Esophagus (tissue), 2 donors: ENCODE measurements around the gene RABGGTA. TPM values are rescaled to one million over a fixed set of nuclear protein-coding genes. Genes with fewer than 3 reads are reported as not detected.

Source experiments
- H3K27ac ChIP-seq, 2 donors: one replicate each; pipeline ENCODE4 v1.5.1; 2013; ENCODE audit warnings: low read depth in 2 of 2, mild to moderate bottlenecking in 2 of 2, inconsistent platforms in 1 of 2, low read length in 1 of 2, moderate library complexity in 1 of 2
- H3K27me3 ChIP-seq, 2 donors: one replicate each; pipeline ENCODE4 v1.6.1; 2013; ENCODE audit warnings: low read length in 2 of 2, control low read depth in 1 of 2, mild to moderate bottlenecking in 1 of 2; ENCODE audit not compliant: insufficient read depth in 2 of 2, control insufficient read depth in 1 of 2
- H3K36me3 ChIP-seq, 2 donors: one replicate each; pipeline ENCODE4 v1.6.1; 2013; ENCODE audit warnings: low read length in 1 of 2; ENCODE audit not compliant: control insufficient read depth in 2 of 2, insufficient read depth in 2 of 2
- H3K4me1 ChIP-seq, 2 donors: one replicate each; pipeline ENCODE4 v1.6.1; 2013; ENCODE audit warnings: low read length in 1 of 2; ENCODE audit not compliant: control insufficient read depth in 2 of 2, insufficient read depth in 2 of 2
- H3K4me3 ChIP-seq, 2 donors: one replicate each; pipeline ENCODE4 v1.5.1; 2013; ENCODE audit warnings: low read length in 2 of 2, mild to moderate bottlenecking in 2 of 2, low read depth in 1 of 2, moderate library complexity in 1 of 2
- H3K9me3 ChIP-seq, 2 donors: one replicate each; pipeline ENCODE4 v1.6.1; 2013; ENCODE audit warnings: mild to moderate bottlenecking in 2 of 2, low read depth in 1 of 2, low read length in 1 of 2, moderate library complexity in 1 of 2; ENCODE audit not compliant: control insufficient read depth in 2 of 2, insufficient read depth in 1 of 2
- WGBS, 2 donors: extraction: QIAGEN DNeasy Blood & Tissue Kit; methylation state at CpG; one replicate each; pipeline ENCODE4 v1.1.7; 2013; 5-methylcytosine and 5-hydroxymethylcytosine counted together
- polyA plus RNA-seq, 2 donors: library from polyadenylated mRNA; stranded (reverse); fragments of 200-250 nt; gene quantifications; one replicate each; pipeline ENCODE4 v1.2.3, GENCODE V29; 2013
- donor health status: healthy with polysubstance abuse.
- donor health status: Bipolar disorder and iron deficiency.

Gene RABGGTA
- polyA plus RNA-seq, 2 donors, result 117 to 135 TPM

DNA sequence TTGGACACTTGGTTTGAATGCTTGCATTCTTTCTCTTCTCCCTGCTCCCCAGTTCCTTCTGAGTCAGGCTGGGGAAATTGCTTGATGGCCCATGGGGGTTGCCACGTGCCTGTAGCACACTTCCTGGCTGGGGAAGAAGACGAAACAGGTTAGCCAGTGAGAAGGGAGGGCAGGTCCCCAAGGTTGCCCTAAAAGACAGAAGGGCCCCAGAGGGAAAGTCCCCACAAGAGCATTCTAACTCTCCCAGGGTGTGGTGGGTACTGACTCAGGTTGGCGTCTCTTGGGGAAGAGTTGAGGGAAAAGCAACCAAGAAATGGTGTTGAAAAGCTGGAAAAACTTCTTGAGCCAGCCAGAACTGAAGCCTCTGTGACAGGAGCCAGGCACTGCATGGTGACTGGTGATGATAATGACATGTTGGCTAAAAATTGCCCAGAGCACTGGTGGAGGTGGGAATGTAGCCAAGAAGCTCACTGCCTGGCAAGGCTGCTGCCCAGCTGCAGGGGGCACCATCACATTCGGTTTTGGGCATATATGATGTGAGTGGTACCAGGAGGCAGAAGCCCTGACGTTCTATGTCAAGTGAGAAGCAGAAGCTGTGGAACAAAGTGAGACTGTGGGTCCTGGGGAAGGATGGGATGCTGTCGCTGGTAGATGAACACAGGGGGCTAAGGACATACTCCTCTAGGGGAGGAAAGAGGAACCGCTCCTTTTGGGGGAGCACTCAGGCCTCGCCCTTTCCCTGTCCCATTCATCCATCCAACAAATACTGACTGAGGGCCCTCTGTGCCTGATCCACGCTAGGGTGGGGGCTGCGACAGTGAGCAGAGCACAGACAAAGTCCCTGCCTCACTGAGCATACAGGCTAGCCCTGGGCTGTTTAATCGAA, 8.1 kb upstream of the RABGGTA start:
- Histone ChIP-seq H3K4me3 (no peak overlapping the region), H3K4me1 (peaks cover 4 to 21% of the 10 kb centered on the region in 2 donors), H3K27ac (peak overlapping the region; percentile 92 to 93), H3K36me3 (no peaks in the 10 kb centered on the region), H3K9me3 (no peaks in the 10 kb centered on the region), H3K27me3 (no peaks in the 10 kb centered on the region)
- 60 to 66% methylated on average over 11 of the region's 11 CpGs for WGBS, 2 donors

GRCh38 chr14:24278424-24278823, 7.0 kb upstream of the RABGGTA start:
- Histone ChIP-seq H3K27ac (peak overlapping the region; percentile 58 to 84), H3K4me1 (peaks cover 4 to 17% of the 10 kb centered on the region in 2 donors)
- 94 to 96% methylated on average over 5 of the region's 5 CpGs for WGBS, 2 donors

GRCh38 chr14:24277606-24278321, 6.4 kb upstream of the RABGGTA start:
- peaks cover 4 to 17% of the 10 kb centered on the region in 2 donors for H3K4me1 ChIP-seq

More at GRCh38 chr14:24278424-24278823, 7.0 kb upstream of the RABGGTA start:
- no peak overlapping the region for H3K4me3 ChIP-seq
- no peaks in the 10 kb centered on the region for H3K27me3 ChIP-seq
- H3K9me3 ChIP-seq, result no peaks in the 10 kb centered on the region
- H3K36me3 ChIP-seq, result no peaks in the 10 kb centered on the region

GRCh38 chr14:24277071-24277470, 5.7 kb upstream of the RABGGTA start:
- H3K36me3 ChIP-seq, result no peaks in the 10 kb centered on the region
- peaks cover 4 to 17% of the 10 kb centered on the region in 2 donors for H3K4me1 ChIP-seq
- WGBS, 2 donors, result 90 to 94% methylated on average over 6 of the region's 6 CpGs
- no peak overlapping the region for H3K4me3 ChIP-seq
- no peaks in the 10 kb centered on the region for H3K9me3 ChIP-seq
- no peak overlapping the region for H3K27ac ChIP-seq
- no peaks in the 10 kb centered on the region for H3K27me3 ChIP-seq

More at GRCh38 chr14:24277606-24278321, 6.4 kb upstream of the RABGGTA start:
- 78 to 85% methylated on average over 11 of the region's 11 CpGs for WGBS, 2 donors
- H3K36me3 ChIP-seq, result no peaks in the 10 kb centered on the region
- H3K27ac ChIP-seq, result peak overlapping the region; percentile 27 to 84
- no peaks in the 10 kb centered on the region for H3K27me3 ChIP-seq
- no peaks in the 10 kb centered on the region for H3K9me3 ChIP-seq
- no peak overlapping the region for H3K4me3 ChIP-seq

DNA sequence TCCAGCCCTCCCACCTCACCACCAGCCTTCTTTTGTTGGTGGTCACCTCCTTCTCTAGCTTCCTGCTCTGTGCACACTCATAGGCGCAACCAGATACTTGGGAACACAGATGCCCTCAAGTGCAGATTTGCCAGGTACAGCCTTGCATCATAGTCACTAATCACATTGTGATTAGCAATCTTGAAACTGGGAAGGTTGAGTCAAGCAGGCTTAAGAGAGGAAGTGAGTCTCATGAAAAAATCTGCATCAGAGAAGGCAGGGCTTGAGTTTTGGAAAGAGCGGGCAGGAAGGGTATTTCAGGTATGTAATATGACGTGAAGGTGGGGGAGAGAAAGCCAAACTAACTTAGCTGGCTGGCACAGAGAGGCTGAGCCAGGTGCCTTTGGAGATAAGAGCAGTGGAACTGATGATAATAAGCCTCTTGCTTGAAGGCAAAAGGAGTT, 2.7 kb upstream of the RABGGTA start:
- H3K36me3 ChIP-seq, result peaks cover 0 to 5% of the 10 kb centered on the region in 2 donors
- peaks cover 0 to 12% of the 10 kb centered on the region in 2 donors for H3K4me1 ChIP-seq
- H3K9me3 ChIP-seq, result no peaks in the 10 kb centered on the region
- H3K27me3 ChIP-seq, result no peaks in the 10 kb centered on the region
- WGBS, 2 donors, result 32 to 49% methylated on average over 3 of the region's 3 CpGs
- H3K27ac ChIP-seq, result peak overlapping the region; percentile 90 to 94
- no peak overlapping the region for H3K4me3 ChIP-seq

DNA sequence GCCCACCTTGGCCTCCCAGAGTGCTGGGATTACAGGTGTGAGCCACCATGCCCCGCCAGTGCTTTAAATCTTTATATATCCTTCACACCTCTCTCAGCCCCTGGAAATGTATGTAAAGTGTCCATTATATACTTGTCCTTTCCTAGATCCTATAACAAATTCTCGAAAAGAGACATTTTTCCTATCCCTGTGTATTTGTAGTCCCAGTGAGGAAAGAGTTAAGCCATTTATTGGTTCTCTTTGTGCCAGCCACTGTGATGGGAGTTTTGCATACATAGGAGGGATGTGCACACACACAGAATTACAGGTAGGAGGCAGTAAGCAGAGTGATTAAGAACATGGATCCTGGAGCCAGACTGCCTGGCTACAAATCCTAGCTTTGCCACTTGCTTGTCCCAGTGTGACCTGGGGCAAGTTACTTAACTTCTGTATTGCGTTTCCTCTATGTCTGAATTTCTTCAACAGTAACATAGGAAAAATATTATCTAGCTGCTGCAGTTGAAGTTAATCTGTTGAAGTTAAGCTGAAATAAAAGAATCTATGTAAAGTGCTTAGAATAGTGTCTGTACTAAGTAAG, 2.1 kb upstream of the RABGGTA start:
- no peaks in the 10 kb centered on the region for H3K27me3 ChIP-seq
- H3K27ac ChIP-seq, result peak overlapping the region; percentile 90 to 94
- no peaks in the 10 kb centered on the region for H3K9me3 ChIP-seq
- H3K4me1 ChIP-seq, result peaks cover 0 to 12% of the 10 kb centered on the region in 2 donors
- no peak overlapping the region for H3K4me3 ChIP-seq
- 75 to 83% methylated on average over 3 of the region's 3 CpGs for WGBS, 2 donors
- H3K36me3 ChIP-seq, result peaks cover 0 to 10% of the 10 kb centered on the region in 2 donors

GRCh38 chr14:24272467-24272866, 1.1 kb upstream of the RABGGTA start:
- H3K9me3 ChIP-seq, result no peaks in the 10 kb centered on the region
- H3K27me3 ChIP-seq, result no peaks in the 10 kb centered on the region
- H3K4me1 ChIP-seq, result peaks cover 2 to 12% of the 10 kb centered on the region in 2 donors
- WGBS, 2 donors, result 80 to 82% methylated on average over 2 of the region's 2 CpGs
- H3K36me3 ChIP-seq, result peaks cover 4 to 16% of the 10 kb centered on the region in 2 donors
- H3K27ac ChIP-seq, result peak overlapping the region; percentile 76 to 95
- H3K4me3 ChIP-seq, result no peak overlapping the region

DNA sequence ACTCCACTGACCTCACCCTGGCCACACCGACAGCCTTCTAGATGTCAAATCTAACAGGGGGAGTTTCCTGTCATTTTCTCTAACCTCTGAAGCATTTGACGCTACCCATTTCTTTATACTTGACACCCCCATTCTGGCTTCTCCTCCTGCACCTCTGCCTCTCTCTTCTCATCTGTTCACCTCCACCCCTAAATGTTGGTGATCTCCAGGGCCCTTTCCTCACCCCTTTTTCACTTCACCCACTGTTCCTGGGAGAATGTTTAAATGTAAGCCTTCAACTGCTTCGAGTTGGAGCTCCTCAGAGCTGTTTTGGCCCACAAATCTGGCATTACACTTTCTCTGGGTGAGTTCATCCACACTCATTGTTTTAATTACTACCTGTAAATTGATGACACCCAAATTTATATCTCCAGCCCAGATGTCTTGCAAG, 452 bp upstream of the RABGGTA start:
- Histone ChIP-seq H3K4me1 (peaks cover 4 to 12% of the 10 kb centered on the region in 2 donors), H3K27ac (peak overlapping the region; percentile 95 to 98), H3K4me3 (peak overlapping the region; percentile 68 to 90), H3K27me3 (no peaks in the 10 kb centered on the region), H3K9me3 (no peaks in the 10 kb centered on the region), H3K36me3 (peaks cover 5 to 22% of the 10 kb centered on the region in 2 donors)
- 11 to 12% methylated on average over 3 of the region's 3 CpGs for WGBS, 2 donors

GRCh38 chr14:24270537-24271133, 762 bp downstream of the RABGGTA start:
- Histone ChIP-seq H3K4me3 (peak overlapping the region; percentile 68 to 90), H3K27me3 (no peaks in the 10 kb centered on the region), H3K9me3 (no peaks in the 10 kb centered on the region), H3K27ac (peak overlapping the region; percentile 95 to 98), H3K4me1 (peaks cover 4 to 17% of the 10 kb centered on the region in 2 donors), H3K36me3 (peaks cover 13 to 33% of the 10 kb centered on the region in 2 donors)
- 10 to 12% methylated on average over 13 of the region's 13 CpGs for WGBS, 2 donors
